Retina (tissue), 1 donor: ENCODE data around the gene ROCK2.
"Not testable (repeated sequence)": the region's sequence is repeated elsewhere in the genome, so short reads cannot be mapped to it uniquely, and the experiment has no call there.

Experiments used
- DNase-seq: peaks from one replicate; pipeline ENCODE4 v3.0.0-alpha.2; 2016

ROCK2 gene

GRCh38 chr2:11261564-11261963, 82.9 kb downstream of the ROCK2 start:
- DNase-seq = not testable (repeated sequence)

DNA sequence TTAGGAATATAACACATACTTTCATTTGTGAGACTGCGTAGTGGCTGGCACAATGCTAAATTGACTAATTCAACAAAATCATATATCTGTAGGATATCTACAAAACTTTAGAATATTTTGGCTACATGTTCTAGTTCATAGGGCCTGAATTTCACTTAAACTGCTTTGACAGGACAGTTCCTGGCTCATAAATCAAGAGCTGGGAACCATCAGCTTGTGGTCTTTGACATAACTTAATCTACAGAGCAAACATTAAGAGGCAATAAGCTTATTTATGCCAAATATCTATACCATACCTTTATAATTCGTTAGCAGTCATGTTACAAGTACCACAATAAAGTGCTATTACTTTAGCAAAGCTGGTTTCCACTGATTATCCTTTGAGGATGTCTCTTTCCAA, 83.5 kb downstream of the ROCK2 start:
- no peak for DNase-seq

DNA sequence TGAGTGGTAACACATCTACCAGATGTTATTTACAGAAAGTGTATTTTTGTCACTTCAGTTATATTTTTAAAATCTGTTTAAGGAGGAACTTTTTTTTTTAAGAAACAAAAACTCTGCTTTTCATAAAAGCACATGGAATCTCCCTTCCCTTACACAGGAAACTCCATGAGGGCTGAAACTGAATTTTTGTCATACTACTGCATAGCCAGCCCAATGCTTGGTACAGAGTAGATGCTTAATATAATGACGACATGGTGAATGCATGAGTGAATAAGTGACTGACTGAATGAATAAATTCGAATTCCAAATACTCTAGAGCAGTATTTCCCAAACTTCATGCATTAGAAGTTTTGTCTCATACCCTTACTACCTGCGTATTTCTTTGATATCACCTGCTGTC, 86.5 kb downstream of the ROCK2 start:
- no peak for DNase-seq

DNA sequence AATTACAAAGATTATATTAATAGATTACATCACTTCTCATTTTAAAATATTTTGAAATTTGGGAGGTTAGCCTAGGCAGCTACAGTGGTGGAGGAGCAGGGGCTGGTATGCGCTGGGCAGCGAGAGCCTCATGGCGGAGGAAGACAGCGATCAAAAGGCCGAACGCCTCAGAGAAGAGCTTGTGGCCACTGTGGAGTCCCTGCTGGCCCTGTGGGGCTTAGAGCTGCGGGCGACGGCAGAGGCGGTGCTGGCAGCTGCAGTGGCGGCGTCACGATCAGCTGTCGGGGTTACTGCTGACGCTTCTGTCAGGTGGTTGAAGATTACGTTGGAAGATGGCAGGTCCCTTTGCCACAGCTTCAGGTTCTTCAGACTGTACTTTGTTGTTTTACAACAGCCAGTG, 87.4 kb downstream of the ROCK2 start:
- peak; percentile 10 for DNase-seq

GRCh38 chr2:11256166-11256565, 88.3 kb downstream of the ROCK2 start:
- DNase-seq = no peak

- no peak for DNase-seq
Observed at GRCh38 chr2:11254100-11254536, 90.3 kb downstream of the ROCK2 start.

GRCh38 chr2:11252458-11252857, 92.0 kb downstream of the ROCK2 start:
- DNase-seq = not testable (repeated sequence)

DNA sequence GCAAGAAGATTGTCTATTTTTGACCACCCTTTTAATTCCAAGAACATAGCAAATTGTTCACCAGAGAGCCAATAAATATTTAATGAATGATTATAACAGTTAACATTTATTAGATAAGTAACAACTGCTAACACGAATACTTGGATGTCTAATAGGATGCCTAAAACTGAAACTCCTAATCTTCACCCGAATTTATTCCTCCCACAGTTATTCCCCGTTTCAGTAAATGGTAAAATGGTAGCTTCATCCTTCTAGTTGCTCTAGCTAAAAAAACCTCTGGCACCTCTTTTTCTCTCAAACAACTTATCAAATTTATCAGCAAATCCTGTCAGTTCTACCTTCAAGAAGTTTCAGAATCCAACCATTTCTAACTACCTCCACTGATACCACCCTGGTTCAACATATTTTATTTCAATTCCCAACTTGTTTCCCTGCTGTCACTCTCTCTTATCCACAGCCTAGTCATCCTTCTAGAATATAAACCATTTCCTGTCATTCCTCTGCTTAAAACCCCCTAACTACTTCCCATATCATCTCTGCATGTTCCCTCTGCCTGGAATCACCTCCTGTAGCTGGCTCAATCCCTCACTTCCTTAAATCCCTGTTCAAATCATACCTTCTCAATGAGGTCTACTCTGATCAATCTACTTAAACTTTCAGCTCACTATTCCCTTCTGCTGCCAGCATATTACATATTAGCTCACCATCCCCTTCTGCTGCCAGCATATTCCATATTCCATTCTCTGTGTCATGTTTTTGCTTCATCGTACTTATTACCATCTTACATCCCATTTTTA, 93.8 kb downstream of the ROCK2 start:
- DNase-seq = no peak

GRCh38 chr2:11245322-11245721, 99.1 kb downstream of the ROCK2 start:
- no peak for DNase-seq

GRCh38 chr2:11244091-11244826, 100.2 kb downstream of the ROCK2 start:
- no peak for DNase-seq

DNA sequence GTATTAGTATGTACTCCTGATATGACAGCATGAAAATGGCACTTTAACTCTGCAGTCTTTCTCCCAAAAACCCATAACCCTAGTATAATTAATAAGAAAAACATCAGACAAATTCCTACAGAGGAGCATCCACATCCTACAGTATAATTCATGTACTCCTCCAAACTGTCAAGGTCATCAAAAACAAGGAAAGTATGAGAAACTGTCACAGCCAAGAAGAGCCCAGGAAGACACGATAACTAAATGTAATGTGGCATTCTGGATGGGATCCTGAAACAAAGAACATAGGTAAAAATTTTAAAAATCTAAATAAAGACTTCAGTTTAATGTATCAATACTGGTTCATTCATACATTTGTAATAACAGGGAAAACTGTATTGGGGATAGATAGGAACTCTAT, 100.9 kb downstream of the ROCK2 start:
- no peak for DNase-seq

DNA sequence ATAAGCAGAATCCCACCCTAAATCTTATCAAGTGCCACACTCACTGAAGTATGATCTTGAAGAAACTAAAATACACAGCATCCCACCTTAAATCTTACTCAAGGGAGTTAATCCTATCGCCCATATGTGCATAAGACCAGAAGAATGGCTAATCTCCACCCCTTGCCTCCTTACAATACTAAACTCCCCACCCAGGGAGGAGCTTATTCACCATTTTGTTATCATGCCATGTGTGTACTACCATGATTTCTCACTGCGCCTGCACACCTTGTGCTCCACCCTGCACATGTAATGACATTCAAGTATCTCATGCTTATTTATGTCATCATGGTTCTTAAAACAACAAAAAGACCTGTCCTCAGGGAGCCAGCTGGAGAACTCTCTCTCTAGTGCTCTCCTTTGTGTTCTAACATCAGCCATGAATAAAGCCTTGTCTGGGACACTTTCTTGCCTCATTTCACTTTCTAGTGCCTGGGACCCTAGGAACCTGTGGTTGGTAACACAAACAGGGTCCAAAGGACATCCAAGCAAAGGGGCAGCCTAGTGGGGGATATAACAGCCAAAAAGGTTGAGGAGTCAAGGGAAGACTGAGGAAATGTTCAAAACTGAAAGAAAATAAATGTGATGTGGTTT, 101.8 kb downstream of the ROCK2 start:
- no peak for DNase-seq

- no peak for DNase-seq
Observed at GRCh38 chr2:11241412-11242203, 102.8 kb downstream of the ROCK2 start.

GRCh38 chr2:11239666-11240462, 104.6 kb downstream of the ROCK2 start:
- DNase-seq = no peak

DNA sequence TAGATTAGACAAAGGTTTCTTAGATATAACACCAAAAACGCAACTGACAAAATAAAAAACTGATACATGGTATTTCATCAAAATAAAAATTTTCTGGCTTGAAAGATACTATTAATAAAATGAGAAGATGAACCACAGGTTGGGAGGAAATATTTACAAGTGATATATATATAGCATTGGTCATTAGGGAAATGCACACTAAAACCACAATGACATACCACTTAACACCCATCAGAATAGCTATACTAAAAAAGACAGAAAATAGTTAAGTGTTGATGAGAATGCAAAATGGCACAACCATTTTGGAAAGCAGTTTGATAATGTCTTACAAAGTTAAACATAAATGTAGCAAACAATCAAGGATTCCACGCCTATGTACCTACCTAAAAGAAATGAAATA, 105.3 kb downstream of the ROCK2 start:
- no peak for DNase-seq

DNA sequence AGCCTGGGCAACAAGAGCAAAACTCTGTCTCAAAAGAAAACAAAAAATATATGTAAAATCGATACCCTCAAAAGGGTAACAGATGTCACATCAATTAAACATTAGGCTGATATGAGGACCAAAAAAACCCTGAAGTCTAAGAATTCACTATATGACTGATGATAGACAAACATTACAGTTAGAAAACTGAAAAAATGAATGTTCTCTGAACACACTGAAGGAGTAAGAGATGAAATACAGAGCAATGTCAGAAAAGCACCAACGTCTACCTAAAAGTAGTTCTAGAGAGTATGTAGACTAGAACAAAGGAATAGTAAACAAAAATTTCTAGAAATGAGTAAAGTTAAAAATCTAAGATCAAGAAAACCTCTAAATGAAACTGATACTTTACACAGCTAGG, 107.3 kb downstream of the ROCK2 start:
- no peak for DNase-seq

GRCh38 chr2:11236335-11236734, 108.1 kb downstream of the ROCK2 start:
- DNase-seq = no peak

- no peak for DNase-seq
Observed at GRCh38 chr2:11235583-11235982, 108.9 kb downstream of the ROCK2 start.

DNA sequence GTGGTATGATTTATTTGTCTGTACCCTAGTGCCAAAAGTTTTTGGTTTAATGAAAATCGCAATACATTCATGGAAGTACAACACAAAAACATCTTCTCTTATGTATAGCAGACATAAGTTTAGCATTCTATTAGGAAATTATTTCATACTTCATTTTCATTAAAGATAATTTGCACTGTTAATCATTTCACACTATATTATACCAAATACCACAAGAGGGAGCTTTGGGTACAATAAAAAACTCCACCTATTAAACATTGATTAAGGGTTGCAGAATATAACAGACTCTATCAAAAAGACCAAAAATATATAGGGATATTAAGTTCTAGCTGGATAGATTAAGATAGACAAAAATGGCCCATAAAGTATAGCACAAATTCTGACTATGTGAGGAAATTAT, 110.1 kb downstream of the ROCK2 start:
- no peak for DNase-seq

GRCh38 chr2:11231193-11231592, 113.2 kb downstream of the ROCK2 start:
- not testable (repeated sequence) for DNase-seq

GRCh38 chr2:11228692-11229091, 115.7 kb downstream of the ROCK2 start:
- no peak for DNase-seq

GRCh38 chr2:11227595-11227994, 116.8 kb downstream of the ROCK2 start:
- no peak for DNase-seq
